NOMO-1 treated with dmso at 0.1 percent for 144 hours (cell line): ENCODE data around the gene NAT9.

Experiments used
- DNase-seq: peaks from one replicate; lab custom pipeline; 2025; ENCODE audit not compliant: unreplicated experiment; lab: John Stamatoyannopoulos, UW

NAT9 gene

DNA sequence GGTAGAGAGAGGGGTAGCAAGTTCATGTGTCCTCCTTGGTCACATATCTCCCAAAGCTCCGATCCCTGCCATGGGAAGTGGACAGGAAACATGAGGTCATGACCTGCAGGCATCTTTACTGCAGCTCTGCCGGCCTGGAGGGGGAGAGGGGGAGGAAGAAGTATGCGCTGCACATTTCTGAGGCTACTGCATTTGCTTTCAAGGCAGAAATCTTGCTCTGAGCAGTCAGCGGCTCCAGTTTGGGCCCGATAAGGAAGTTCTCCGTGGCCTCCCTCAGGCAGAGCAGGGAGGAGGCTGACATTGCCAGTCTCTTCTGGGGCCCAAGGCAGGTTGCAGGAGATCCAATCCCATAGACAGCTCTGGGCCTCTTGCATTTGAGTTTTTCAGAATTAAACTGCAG is 29.2 kb downstream of the NAT9 start:
- DNase-seq, result peak; percentile 21

DNA sequence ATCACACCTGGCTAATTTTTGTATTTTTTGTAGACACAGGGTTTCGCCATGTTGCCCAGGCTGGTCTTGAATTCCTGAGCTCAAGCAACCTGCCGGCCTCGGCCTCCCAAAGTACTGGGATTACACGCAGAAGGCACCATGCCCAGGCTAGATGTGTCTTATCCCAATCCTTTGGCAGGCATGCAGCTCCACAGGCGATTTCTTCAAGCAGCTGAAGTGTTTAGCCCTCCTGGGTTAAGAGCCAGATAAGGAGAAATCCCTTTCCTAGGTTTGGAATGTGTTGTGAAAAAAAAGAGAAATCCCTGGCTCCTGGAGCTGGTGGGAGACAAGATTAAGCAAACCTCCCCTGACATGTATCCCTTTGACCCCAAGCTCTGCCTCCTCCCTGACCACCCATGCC is 29.8 kb downstream of the NAT9 start:
- DNase-seq, result no peak

DNA sequence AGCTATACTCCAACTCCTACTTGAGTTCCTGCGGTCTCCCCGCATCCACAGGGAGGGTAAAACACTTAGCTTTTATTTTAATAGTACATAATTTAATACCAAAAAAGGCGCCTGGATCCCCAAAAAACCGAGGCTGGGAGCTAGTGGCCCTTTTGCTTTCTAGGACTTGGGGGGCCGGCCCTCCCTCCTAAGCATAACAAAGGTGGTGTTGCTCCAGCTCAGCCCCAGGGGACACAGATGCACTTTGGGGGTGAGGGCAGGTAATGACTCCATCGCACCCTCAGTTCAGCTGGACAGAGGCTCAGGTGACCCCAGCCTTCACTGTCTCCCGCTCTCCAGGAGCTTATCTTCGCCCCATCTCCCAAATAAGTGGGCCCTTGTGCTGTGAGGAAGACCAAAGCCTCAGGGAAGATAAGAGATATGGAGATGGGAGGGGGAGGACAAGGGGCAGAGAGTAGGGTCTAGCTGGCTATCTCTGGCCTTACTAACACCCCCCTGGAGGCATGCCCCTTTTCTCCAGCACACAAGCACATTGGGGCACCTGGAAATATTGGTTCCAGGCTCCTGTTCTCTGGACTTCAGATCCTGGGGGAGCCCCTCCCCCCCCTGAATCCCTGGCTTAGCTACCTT is 30.5 kb downstream of the NAT9 start:
- no peak for DNase-seq

DNA sequence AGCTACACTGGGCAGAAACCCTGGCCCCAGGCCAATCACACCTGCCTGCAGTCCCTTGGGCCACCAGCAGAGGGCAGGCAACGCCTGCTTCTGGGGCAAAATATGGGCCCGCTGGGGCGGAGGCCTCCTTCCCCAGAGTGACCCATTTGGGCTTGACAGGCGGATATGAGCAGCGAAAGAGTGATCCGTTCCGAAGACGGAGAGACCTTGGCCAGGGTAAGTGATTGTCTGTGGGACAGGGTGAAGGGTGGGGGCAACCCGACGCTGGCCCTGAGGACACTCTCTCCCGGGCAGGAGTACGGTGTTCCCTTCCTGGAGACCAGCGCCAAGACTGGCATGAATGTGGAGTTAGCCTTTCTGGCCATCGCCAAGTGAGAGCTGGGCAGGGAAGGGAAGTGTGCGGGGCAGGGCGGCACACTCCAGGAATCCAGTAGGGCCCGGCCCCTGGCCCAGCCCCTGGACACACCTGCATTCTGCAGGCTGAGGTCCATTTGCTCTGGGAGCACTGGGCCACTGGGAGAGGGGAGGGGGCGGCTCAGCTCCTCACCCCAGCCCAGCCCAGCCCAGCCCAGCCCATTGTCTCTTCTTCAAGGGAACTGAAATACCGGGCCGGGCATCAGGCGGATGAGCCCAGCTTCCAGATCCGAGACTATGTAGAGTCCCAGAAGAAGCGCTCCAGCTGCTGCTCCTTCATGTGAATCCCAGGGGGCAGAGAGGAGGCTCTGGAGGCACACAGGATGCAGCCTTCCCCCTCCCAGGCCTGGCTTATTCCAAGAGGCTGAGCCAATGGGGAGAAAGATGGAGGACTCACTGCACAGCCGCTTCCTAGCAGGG is 31.2 kb downstream of the NAT9 start:
- DNase-seq, result peak; percentile 9

DNA sequence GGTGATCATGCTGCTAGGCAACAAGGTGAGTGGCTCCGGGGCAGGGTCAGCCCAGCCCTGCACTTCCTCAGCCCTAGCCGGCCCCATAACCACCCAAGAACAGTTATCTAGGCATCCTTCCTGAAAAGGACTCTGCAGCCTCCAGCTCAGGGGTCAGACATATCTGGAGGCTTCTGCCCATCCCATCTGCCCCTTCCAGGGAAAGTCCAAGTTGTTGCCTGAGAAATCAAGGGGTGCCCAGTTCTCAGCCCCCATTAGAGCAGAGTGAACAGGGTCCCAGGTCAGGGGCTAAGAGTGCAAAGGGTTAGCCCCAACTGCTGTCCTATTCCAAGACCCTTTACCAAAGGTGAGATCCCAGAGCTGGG is 31.8 kb downstream of the NAT9 start:
- no peak for DNase-seq

DNA sequence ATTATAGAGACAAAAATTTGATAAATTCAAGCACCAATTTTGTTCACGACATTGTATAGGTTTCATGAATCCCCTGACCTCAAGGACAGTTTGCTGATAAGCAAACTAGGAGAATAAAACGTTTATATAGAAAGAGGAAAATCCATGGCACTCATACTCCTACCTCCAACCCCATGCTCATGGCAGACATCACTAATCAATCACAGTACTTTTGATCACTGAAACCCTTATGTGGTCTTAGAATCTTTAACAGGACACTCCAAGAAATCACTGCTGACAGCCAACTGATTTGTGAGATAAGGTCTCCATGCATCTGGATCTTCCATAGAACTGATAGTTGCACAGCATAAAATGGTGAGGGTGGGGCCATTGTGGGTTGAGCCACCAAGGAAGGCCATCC is 32.4 kb downstream of the NAT9 start:
- no peak for DNase-seq

DNA sequence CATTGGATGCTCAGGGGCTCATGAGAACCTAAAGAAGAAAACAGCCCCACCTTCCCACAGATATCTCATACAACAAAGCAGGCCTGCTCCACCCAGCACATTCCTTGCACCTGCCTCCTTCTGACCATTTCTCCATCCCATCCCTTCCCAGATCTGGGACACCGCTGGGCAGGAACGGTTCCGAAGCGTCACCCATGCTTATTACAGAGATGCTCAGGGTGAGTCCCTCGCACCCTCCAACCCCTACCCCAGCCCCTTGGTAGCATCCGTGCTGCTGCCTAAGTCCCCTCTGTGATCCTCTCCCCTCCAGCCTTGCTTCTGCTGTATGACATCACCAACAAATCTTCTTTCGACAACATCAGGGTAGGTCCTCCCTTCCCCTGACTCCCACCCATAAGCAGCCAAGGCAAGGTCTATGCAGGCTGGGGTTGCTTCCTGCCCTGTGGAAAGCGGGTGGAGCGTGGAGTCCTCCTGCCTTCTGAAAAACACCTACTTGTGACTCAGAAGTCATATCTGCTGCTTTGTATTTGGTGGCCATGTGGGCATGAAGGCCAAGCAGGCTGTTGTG is 33.1 kb downstream of the NAT9 start:
- DNase-seq, result no peak

DNA sequence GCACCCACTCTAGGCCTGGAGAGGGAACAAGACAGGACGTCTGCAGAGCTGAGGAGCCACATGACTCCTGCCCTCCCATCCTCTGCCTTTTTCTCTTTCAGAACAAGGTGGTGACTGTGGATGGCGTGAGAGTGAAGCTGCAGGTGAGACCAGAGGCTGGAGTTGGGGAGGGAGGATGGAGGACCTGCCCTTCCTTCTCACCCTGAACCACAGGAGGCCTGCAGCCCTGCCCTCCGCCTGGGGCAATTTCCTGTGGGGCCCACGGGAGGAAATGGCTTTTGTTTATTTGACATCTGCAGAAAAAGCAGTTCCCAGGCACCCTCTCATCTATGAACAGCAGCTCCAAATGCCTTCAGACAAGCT is 34.0 kb downstream of the NAT9 start:
- DNase-seq, result peak; percentile 81

DNA sequence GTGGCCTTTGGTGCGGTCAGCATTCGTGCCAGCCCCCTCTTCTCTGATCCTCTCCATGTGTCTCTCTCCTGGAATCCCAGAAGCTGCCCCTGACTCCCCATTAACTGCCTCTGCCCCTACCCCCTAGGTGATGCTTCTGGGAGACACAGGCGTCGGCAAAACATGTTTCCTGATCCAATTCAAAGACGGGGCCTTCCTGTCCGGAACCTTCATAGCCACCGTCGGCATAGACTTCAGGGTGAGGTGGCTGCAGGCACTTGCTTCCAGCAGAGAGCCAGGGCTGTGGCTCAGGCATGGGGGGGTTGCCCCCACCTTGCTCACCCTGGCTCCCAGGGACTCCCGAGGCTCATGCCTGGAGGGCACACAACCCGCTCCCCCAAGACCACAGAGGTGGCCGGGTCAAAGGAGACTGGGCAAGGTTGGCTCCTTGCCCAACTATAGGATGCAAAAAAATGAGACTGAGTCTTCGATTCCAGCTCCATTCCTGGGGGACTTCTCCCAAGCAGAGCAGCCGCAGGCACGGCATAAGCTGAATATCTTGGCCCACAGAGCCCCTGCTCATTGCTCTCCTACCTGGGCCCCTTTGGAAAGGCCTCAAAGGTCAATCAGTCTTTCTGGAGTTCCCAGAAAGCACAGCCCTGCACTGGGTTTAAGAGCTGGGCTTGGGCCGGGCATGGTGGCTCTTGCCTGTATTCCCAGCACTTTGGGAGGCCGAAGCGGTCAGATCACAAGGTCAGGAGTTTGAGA is 35.3 kb downstream of the NAT9 start:
- DNase-seq, result no peak

DNA sequence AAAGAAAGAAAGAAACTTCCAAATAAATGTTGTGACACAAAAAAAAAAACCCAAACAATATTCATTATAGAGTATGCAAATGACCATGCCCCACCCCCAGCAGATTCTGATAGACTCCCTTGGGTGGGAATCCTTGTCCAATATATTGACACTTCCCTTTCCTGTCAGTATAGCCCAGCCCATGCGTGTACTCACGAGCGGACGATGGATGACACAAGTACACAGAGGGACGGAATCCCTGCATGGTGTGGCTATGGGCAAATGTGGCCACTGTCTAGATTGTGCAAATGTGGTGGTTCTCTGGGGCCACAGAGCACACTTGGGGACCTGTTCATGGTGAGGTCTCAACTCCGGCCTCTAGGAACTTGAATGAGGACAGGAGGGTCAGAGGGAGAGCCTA is 36.0 kb downstream of the NAT9 start:
- DNase-seq, result no peak

DNA sequence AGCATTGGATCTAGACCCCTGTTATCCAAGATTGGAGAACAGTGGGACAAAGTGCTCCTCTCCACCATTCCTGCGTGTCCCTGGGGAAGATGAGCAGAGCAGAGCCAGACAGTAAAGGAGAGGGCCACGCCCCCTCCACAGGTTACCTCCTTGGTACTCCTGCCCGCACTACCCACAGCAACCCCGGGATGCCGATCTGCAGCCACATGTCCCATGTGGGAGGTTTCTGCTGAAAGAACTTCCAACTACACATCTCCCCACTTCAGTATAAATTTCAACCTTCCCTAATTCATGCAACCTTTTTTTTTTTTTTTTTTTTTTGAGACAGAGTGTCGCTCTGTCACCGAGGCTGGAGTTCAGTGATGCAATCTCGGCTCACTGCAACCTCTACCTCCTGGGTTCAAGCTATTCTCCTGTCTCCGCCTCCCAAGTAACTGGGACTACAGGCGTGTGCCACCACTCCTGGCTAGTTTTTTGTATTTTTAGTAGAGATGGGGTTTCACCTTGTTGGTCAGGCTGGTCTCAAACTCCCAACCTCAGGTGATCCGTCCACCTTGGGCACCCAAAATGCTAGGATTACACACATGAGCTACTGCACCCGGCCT is 36.8 kb downstream of the NAT9 start:
- no peak for DNase-seq

DNA sequence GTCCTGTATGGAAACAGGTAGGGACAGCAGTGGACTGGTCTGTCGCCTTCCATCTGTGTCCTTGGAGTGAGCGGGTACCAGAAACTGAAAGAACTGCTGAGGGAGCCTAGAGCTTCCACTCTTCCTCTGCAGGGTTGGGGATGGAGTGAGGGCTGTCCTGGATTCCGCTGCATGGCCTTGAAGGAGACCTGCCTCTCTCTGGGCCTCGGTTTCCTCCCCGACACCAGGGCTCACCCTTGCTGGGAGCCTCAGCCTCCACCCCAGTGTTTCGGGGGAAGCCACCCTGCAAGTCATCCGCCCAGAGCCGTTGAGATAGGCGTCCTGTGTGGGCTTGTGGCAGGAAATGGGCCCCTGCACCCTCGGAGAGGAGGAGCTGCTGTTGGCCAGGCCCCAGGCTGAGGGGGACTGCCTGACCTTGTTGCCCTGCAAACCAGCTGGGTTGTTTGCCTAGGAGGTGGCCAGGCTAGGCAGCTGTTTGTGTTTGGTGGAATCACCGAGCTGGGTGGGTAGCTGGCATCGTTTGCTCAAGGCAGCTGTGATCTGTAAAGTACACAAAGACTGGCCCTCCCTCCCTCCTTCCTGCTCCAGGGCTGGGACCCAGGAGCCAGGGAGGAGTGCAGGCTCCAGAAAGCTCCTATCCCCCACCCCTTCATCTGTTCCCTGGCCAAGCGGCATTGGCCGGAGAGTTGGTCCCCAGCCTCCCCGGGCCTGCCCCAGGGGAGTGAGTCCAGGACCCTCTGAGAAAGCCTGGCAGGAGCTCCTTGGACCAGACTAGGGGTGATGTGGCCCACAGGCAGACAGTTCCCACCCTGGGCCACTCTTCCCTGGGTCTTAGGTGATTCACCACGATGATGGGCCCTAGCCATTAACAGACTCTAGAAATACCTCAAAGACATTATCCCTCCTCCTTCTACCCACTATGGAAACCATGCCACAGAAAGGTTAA is 37.8 kb downstream of the NAT9 start:
- peak; percentile 79 for DNase-seq

DNA sequence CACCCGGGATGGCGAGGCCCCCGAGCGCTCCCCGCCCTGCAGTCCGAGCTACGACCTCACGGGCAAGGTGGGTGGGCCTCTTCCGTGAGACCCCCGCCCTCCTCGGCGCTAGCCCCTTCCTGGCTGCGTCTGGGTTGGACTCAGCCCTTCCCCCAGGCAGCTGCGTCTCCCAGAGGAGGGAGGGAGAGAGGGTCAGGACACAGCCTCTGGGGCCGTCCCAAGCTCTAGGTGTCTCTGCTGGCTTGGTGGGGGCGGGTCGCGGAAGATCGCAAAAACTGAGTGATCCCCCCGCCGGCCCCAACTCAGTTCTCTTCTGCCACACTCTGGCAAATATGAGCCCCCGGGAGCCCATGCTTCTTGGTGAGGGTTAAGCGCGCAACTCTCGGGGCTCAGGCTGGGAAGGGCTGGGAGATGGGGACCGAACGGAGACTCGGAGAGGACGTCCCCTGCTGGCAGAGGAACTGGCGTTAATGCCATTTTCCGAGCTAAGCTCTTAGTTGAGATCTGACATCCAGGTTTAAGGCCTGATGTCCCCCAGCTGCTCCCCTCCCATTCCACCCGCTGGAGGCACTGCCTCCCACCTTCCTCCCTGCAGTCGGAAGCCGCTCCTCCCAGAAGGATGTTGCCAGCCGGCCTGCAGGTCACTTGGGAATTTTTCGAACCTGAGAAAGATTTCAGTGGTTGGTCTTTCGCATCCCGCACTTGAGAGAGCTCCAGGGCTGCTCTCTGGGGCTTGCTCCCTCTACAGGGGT is 38.7 kb downstream of the NAT9 start:
- peak; percentile 55 for DNase-seq

DNA sequence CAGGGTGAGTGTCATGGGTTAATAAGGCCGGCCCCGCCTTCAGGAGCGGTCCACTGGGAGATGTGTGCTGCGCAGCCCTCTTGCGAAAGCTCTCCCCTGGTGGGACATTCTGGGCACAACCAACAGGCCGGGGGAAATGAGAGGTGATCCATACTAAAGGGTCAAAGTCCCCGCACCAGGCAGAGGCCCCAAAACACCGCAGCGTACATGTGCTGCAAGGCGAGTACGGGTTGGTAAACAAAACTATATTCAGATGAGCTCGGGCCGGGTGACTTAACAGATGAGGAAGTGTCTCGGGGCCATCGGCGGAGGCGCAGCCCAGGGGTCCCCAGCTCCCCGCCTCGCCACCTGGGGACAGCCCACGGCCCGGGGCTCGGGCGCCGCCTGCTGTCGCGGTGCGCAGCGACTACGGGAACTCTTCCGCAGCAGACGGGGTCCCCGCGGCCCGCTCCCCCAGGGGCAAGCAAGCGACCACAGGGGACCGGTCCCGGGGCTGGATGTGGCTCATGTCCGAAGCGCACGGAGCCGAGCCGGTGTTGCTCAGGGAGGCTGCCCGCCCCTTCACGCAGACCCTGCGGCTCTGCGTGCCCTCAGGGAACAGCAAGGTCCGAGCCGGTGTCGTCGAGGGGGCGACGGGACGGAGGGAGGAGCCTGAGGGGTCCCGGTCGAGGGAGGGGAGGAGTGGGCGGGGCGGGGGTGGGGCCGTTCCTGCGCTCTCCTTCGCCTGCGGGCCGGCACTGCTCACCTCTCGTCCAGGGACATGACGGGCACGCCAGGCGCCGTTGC is 39.4 kb downstream of the NAT9 start, which contains the start of gene RAB37:
Gene RAB37, plus strand, starts transcription at position 744 of the 786 bp plus-strand sequence. Its CDS starts 17 bp downstream, at position 761.
- peak; percentile 98 for DNase-seq

DNA sequence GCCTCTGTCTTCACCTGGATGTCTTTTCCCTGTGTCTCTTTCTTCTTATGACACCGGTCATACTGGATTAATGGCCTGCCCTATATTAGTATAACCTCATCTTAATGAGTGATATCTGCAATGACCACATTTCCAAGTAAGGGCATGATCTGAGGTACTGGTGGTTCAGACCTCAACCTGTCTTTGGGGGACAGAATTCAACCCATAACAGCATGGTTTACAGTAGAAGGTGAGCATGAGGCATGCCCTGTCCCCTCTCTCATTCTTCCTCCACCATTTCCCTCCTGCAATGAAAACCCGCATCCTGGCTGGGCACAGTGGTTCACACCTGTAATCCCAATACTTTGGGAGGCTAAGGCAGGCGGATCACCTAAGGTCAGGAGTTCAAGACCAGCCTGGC is 41.9 kb downstream of the NAT9 start:
- no peak for DNase-seq

DNA sequence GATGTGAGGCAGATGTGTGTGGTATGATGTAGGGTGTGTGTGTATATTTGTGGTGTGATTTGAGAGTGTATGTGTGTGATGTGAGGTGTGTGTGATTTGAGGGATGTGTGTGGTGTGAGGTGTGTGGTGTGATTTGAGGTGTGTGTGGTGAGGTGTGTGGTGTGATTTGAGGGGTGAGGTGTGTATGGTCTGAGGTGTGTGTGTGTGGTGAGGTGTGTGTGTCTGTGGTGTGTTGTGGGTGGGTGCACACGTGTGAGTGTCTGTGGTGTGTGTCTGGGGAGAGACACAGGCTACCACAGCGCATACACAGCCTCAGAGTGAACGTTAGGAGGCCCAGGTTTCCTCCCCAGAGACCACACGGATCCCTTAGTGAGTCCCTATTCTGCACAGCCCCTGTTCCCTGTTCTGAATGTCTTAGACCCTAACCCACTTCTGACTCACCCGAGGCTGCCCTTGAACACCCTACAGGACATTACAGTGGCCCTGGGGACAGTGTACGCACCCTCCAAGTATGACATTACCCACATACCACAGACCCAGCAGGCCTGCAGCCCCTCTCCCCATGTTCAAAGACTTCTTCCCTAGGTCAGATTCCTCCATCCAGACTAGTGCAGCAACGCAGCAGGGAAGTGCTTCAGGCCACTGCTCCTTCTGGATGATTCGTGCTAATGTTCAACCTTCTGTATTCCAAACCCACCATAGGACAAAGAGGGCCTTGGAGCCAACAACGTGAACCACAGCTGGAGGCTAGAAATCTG is 42.6 kb downstream of the NAT9 start:
- DNase-seq, result no peak

DNA sequence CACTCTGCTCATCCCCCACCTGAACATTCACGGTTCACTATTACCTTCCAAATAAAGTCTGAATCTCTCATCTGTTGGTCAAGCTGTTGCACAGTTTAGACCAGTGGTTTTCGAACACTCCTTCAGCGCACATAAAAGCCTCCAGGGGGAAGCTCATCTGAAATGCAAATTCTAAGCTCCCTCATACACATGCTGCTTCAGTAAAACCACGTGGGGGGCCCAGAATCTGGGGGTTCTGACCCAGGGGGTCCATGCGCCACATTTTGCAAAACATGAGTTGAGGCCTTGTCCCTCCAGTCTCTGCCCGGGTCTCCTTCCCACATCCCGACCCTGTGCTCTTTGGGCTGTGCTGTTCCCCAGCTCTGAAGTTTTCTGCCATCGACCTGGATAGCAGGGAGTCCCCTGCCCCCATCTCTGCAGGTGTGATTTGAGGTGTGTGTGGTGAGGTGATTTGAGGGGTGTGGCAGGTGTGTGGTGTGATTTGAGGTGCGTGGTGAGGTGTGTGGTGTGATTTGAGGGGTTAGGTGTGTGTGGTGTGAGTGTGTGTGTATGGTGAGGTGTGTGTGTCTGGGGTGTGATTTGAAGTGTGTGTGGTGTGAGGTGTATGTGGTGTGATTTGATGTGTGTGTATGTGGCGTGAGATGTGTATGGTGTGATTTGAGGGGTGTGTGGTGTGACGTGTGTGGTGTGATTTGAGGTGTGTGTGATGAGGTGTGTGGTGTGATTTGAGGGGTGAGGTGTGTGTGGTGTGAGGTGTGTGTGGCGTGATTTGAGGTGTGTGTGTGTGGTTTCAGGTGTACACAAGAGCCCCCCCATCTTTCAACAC is 43.9 kb downstream of the NAT9 start:
- DNase-seq, result no peak
